Lung (tissue), 12 donors: ENCODE results near the gene SEC23A. TPM values are rescaled to one million over a fixed set of nuclear protein-coding genes. Genes with fewer than 3 reads are reported as not detected.

ENCODE experiments used
- ATAC-seq: fragments of 200-7000 bp; cut with Tn5 transposase; one replicate; pipeline ENCODE4 v1.9.1; 2020; ENCODE audit warnings: moderate number of reproducible peaks; ENCODE audit not compliant: insufficient read depth, low FRiP score
- DNase-seq, 3 donors: peaks; one replicate each; pipeline ENCODE4 v3.0.0-alpha.2; 2013 to 2017
- H3K27ac ChIP-seq, 2 donors: one replicate each; pipeline ENCODE4 v1.5.1; 2013; ENCODE audit warnings: mild to moderate bottlenecking in 2 of 2, moderate library complexity in 2 of 2, control low read depth in 1 of 2, inconsistent platforms in 1 of 2, low read depth in 1 of 2, low read length in 1 of 2
- H3K27me3 ChIP-seq, 3 donors: one replicate each; pipeline ENCODE4 v1.5.1; 2013; ENCODE audit warnings: low read length in 2 of 3; ENCODE audit not compliant: control insufficient read depth in 3 of 3, insufficient read depth in 3 of 3
- H3K36me3 ChIP-seq, 4 donors: one replicate each; pipeline ENCODE4 v1.5.1; 2013; ENCODE audit warnings: low read length in 4 of 4, mild to moderate bottlenecking in 1 of 4, moderate library complexity in 1 of 4; ENCODE audit not compliant: control insufficient read depth in 4 of 4, insufficient read depth in 4 of 4
- H3K4me1 ChIP-seq, 5 donors: one replicate each; pipeline ENCODE4 v1.5.1; 2013; ENCODE audit warnings: low read length in 5 of 5, mild to moderate bottlenecking in 2 of 5, moderate library complexity in 1 of 5; ENCODE audit not compliant: control insufficient read depth in 5 of 5, insufficient read depth in 5 of 5
- H3K4me3 ChIP-seq: one replicate; pipeline ENCODE4 v1.5.1; 2013; ENCODE audit warnings: mild to moderate bottlenecking, control low read depth, moderate library complexity
- H3K9ac ChIP-seq, 2 donors: one replicate each; pipeline ENCODE4 v1.5.1; 2013; ENCODE audit warnings: low read length in 2 of 2, control low read depth in 1 of 2; ENCODE audit not compliant: insufficient read depth in 1 of 2
- H3K9me3 ChIP-seq, 4 donors: one replicate each; pipeline ENCODE4 v1.5.1; 2013; ENCODE audit warnings: low read length in 3 of 4, mild to moderate bottlenecking in 1 of 4, moderate library complexity in 1 of 4; ENCODE audit not compliant: control insufficient read depth in 4 of 4, insufficient read depth in 3 of 4
- CTCF ChIP-seq: IDR thresholded peaks from 2 replicates; pipeline ENCODE4 v1.5.1; 2012; ENCODE audit warnings: mild to moderate bottlenecking; ENCODE audit errors: control extremely low read depth, extremely low read depth
- WGBS, 2 donors: extraction: QIAGEN DNeasy Blood & Tissue Kit; methylation state at CpG; one replicate each; pipeline ENCODE4 v1.1.7; 2013; 5-methylcytosine and 5-hydroxymethylcytosine counted together
- polyA plus RNA-seq, 2 donors: library from polyadenylated mRNA; stranded (reverse); fragments of 200-250 nt; gene quantifications; one replicate each; pipeline ENCODE4 v1.2.1, GENCODE V29; 2013
- total RNA-seq, 2 donors: library from RNA; depleted of rRNA in 1 of 2; stranded (reverse); fragments of >200 nt in 1 of 2; gene quantifications; one replicate each; pipeline ENCODE4 v1.2.1, GENCODE V29; 2014 to 2021
- donor health status: control.
- donor health status: control.
- donor health status: Bipolar disorder and iron deficiency.
- donor health status: healthy.
- donor health status: DM: yes; HTN: yes; CAD: no.

SEC23A gene
- total and polyA plus RNA-seq, 4 donors, result 10.6 to 78.9 (median 37.1) TPM

GRCh38 chr14:39043352-39043943 is 59.6 kb downstream of the SEC23A start:
- no peak for ATAC-seq
- Histone ChIP-seq H3K36me3 (peaks cover 14 to 40% (median 34%) of the 10 kb centered on the region in 4 donors), H3K4me3 (no peak overlapping the region)

GRCh38 chr14:39040529-39040928 is 62.5 kb downstream of the SEC23A start:
- no peaks in the 10 kb centered on the region for H3K27me3 ChIP-seq
- TF ChIP-seq CTCF, result no peak
- H3K9ac ChIP-seq, result no peak overlapping the region
- no peak for DNase-seq
- H3K36me3 ChIP-seq, result peaks cover 14 to 35% (median 28%) of the 10 kb centered on the region in 4 donors
- no peak overlapping the region for H3K27ac ChIP-seq
- H3K4me1 ChIP-seq, result no peaks in the 10 kb centered on the region
- WGBS, 2 donors, result 97 to 98% methylated on average over 2 of the region's 2 CpGs
- no peaks in the 10 kb centered on the region for H3K9me3 ChIP-seq
- H3K4me3 ChIP-seq, result no peak overlapping the region
- no peak for ATAC-seq

More at GRCh38 chr14:39043352-39043943, 59.6 kb downstream of the SEC23A start:
- no peak for DNase-seq
- Histone ChIP-seq H3K27me3 (no peaks in the 10 kb centered on the region), H3K9me3 (no peaks in the 10 kb centered on the region), H3K4me1 (no peaks in the 10 kb centered on the region), H3K9ac (no peak overlapping the region), H3K27ac (no peak overlapping the region)
- no peak for TF ChIP-seq CTCF
- 86 to 94% methylated on average over 1 of the region's 1 CpG for WGBS, 2 donors

GRCh38 chr14:39038542-39038941 is 64.5 kb downstream of the SEC23A start:
- DNase-seq (no peak), ATAC-seq (no peak)
- H3K9me3 ChIP-seq, result no peaks in the 10 kb centered on the region
- H3K4me1 ChIP-seq, result no peaks in the 10 kb centered on the region
- H3K4me3 ChIP-seq, result no peak overlapping the region
- H3K9ac ChIP-seq, result no peak overlapping the region
- no peak overlapping the region for H3K27ac ChIP-seq
- no peaks in the 10 kb centered on the region for H3K27me3 ChIP-seq
- peaks cover 13 to 34% (median 25%) of the 10 kb centered on the region in 4 donors for H3K36me3 ChIP-seq
- 85 to 87% methylated on average over 2 of the region's 2 CpGs for WGBS, 2 donors
- TF ChIP-seq CTCF, result no peak

GRCh38 chr14:39036760-39037159 is 66.3 kb downstream of the SEC23A start:
- Histone ChIP-seq H3K4me3 (no peak overlapping the region), H3K27ac (no peak overlapping the region), H3K27me3 (no peaks in the 10 kb centered on the region), H3K36me3 (peaks cover 12 to 38% (median 22%) of the 10 kb centered on the region in 4 donors), H3K9me3 (no peaks in the 10 kb centered on the region), H3K4me1 (peaks cover 0 to 2% (median 0%) of the 10 kb centered on the region in 5 donors), H3K9ac (no peak overlapping the region)
- no peak for TF ChIP-seq CTCF
- ATAC-seq (no peak), DNase-seq (no peak)
- 97% methylated on average over 5 of the region's 5 CpGs for WGBS, 2 donors
